Cerebellar nuclear complex (tissue), 1 donor: Measurements from ENCODE around the gene MAN2B2.

Experiments used
- DNase-seq, 2 experiments: peaks; one replicate each; lab custom pipeline; 2025; lab: John Stamatoyannopoulos, UW

Gene MAN2B2

DNA sequence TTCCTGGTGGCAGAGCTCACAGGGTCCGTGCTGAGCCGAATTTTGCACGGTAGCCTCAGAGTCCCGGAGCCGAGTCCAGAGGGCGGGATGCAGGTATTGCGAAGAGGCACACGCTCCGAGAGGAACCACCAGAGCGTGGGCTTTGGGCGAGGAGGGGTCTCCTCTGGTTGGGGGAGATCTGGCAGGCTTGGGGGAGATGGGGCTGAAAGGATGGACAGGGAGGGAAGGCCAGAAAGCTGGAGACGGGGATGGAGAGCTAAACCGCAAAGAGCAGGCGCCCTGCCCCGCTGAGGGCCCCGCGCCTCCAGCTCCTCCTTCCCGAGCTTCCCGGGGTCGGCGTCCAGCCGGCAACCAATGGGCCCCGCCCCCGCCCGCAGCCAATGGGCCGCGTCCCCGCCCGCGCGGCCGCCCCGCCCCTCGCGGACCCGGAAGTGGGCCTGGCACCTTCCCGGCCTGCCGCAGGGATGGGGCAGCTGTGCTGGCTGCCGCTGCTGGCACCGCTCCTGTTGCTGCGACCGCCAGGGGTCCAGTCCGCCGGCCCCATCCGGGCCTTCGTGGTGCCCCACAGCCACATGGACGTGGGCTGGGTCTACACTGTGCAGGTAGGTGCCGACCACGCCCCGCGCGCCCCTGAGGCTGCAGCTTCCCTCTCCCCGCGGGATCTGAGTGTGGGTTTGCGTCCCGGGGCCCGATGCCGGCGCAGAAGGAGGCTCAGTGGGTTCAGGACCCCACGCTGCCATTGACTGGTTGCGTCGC is at the start of gene MAN2B2:
Gene MAN2B2, plus strand, starts transcription at position 443 of the 756 bp plus-strand sequence. Its CDS starts 22 bp downstream, at position 465.
- DNase-seq: no peak

DNA sequence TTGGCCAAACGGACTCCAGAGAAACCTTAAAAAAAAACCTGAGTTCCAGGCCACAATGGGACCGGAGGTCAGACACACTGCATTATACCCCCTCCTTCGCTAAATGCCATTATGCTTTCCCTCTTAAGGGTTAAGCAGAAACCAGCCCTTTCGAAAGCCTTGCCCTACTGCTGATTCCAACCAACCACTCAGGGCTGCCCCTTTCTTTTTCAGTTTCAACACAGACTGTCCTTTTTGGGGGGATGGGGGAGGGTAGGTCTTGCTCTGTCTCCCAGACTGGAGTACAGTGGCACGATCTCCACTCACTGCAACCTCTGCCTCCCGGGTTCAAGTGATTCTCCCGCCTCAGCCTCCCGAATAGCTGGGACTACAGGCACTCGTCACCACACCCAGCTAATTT is 49.5 kb upstream of the MAN2B2 start:
- DNase-seq: no peak

DNA sequence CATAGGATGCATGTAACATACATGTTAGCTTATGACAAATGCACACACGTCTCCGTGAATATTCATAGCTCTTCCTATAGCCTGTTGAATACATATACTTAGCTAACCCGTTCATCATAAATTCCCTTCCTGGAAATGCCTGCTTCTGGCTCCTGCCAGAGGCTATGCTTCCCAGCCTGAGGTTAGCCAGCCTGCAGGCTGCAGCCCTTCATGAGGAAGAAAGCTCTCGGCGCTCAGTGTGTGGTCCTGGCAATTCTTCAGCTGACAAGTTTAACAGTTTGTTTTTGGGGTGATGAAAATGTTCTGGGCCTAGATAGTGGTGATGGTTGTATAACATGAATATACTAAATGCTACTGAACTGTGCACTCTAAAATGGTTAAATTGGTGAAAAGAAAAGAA is 48.8 kb upstream of the MAN2B2 start:
- no peak for DNase-seq

DNA sequence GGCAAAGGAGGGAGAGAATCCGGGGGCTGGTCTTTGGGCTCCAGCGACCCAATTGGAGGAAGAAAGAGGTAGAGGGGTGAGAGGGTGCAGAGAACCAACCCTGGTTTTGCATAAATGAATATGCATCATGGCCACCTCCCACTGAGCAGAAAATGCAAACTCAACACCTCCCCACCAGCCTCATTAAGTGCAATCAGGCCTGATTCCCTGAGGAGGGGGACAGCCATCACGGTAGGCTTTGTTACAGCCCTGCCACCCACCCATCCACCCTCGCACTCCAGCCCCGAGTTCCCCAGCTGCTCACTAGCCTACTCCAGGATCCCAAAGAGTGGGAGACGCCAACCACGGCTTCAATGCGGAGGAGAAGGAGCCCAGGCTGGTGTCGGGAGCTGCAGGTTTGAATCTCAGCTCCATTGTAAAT is 48.3 kb upstream of the MAN2B2 start:
- DNase-seq: no peak

DNA sequence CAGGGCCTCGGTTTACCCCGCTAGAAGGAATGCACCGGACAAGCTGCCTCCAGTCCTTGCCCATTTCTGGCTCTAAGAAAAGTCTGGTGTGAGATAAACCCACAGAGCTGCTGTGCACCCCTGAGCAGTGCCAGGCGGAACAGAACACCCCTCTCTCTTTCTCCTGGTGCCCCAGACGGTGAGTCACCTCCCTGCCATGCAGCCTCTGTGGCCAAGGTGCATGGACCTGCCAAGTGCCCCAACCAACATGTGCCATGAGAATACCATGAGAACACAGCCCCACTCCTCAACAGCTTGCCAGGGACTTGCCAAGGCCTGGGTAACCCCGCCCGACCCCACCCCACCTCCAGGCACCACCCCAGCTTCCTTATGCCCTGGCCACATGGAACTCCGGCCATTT is 47.7 kb upstream of the MAN2B2 start:
- no peak for DNase-seq

DNA sequence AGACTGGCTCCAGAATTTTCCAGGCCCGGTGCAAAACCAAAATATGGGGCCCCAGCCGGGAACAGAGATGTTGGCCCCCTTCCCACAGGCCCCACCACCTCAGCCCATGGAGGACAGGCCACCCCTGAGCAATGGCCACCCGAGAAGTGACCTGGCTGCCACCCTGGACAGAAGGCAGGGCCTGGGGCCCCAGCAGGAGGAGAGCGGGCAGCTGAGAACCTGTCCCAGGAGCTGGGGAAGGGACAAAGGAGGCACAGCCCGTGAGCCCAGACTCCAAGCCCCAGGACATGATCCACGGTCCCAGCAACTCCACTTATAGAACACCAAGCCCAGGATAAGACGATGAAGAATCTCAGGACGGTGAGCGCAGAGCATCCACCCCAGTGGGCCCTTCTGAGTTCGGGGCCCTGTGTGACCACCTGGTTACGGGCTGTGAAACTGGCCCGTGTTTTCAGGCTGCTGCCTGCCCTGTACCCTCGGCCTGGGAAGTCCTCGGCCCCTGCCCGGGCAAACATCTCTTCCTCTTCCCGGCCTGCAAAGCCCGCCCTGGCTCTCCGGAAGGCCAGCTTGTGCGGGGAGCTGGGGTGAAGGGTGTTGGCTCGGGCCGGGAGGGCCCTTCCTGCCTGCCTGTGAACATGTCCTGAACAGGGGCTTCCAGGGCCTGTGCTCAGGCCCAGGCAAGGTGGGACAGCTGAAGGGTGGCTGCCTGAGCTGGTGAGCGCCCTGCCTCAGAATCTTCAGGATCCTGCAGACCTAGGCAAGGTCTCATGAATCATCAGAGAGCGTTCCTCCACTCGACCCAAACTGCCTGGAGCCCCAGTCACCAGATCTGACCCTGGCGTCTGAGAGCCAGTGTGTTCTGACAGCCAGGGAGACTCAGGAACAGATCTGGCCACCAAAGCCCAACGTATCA is 47.0 kb upstream of the MAN2B2 start:
- no peak for DNase-seq

DNA sequence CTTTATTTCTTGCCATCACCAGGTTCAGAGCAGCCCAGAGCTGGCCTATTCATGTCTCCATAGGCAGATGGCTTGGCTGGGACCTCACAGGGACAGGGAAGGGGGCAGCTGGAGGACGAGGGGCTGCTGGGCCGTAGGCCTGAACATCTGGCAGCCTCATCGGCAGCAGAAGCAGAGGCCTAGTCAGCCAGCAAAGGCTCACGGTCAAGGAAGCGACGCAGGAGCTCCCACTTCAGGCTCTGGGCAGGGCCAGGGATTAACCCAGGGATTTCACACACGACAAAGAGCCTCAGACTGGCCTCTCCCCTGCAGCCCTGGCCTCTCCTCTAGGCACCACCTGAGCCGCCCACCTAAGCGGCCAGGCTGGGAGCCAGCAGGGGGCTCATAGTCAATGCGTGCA is 46.0 kb upstream of the MAN2B2 start:
- no peak for DNase-seq

DNA sequence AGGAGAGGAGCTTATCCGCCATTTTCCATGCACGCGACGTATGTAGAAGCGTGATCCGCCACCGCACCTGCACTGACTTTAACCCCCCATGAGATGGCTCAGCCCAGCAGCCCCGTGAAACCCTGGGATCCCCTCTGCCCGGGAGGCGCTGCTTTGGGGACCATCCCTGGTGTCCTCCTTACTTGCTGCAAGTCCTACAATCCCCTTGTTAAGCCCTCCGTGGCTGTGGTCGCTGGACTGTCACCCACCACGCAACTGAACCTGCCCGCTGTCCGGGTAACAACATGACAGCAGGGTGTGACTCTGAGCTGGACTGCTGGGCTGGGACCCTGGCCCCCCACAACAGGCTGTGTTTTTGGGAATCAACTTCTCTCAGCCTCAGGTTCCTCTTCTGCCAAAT is 44.7 kb upstream of the MAN2B2 start:
- DNase-seq: no peak

DNA sequence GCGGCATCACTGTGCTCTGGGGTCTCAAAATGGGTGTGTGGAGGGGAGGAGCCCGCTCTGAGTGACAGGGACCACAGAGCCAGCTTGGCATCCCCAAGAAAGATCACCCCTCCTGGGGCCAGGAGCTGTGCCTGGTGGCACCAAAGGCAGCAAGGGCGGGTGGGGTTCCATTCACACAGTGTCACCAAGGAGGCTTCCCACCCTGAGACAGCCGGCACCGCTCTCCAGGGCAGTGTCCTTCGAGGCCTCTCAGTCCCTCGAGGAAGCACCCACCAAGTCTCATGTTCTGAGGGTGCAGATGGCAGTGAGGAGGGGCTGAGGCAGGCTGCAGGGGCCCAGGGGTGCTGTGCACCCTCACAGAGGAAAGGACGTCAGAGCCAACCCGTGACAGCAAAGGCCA is 44.0 kb upstream of the MAN2B2 start:
- no peak for DNase-seq

DNA sequence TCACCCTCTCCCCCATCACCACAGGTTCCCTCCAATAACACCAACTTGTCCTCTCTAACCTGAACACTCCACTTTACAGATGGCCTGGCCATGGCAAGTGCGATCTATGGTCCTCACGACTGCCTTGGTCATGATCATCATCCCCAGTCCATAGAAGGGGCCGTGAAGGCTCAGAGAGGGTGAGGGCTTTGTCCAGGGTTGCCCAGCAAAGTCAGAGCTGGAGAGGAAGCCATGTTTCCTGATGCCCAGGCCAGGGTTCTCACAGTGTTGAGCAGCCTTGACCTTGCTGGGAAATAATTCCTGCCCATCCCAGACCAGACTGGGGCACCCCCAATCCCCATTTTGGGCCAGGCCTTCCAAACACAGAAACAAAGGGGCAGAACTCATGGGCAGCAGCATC is 42.9 kb upstream of the MAN2B2 start:
- no peak for DNase-seq

DNA sequence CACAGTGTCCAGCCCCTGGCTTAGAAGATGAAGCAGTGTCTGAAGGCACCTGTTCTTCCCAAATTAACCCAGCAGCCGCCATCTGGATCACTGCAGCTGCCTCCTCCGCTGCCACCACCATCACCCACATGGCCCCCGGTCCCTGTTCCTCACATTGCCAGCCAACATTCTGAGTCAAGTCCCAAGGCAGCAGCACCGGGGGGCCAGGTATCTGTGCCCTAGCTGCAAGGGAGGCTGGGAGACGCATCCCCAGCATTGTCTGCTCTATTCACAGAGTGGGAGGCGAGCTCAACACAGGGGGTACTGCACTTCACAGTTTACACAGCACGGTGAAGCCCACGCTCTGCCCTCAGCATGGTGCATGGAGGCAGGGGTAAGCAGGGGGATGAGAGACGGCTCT is 42.3 kb upstream of the MAN2B2 start:
- DNase-seq: no peak

DNA sequence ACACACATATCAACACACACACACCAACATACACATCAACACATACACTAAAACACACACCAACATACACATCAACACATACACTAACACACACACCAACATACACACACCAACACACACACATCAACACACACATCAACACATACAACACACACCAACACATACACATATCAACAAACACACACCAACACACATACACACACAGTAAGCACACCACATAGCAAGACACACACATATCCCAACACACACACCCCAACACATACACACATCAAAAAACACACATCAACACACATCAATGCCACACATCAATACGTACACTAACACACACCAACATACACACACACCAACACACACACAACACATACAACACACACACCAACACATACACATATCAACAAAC is 40.9 kb upstream of the MAN2B2 start:
- no peak for DNase-seq

DNA sequence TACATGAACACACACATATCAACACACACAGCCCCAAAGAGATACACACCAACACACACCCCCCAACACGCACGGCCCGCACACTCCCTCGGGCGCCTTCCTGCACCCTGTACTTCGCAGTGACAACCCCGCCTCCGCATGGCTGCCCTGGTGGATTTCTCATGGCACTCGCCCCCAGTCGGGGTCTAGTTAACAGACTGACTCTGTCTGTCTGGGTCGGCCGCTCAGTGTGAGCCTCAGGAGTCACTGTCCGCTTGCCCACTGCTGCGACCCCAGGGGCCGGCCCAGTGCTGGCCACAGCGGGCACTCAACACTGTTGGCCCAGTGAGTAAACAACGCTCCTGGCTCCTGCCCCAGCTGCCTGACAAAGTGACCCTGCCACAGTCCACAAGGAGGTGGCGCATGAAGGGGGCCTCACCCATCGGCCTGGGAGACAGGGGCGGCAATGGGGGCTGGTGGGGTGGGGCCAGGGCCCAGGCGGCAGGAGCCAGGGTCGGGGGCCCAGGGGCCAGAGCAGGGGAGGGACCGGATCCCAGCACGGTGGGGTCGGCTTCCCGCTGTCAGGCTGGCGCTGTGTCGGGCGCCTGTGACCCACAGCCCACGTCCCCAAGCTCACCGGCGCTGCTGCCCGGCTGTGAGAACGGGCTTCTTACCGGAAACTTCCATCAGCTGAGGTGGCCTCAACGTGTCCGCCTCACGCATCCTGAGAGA is 40.2 kb upstream of the MAN2B2 start:
- no peak for DNase-seq

DNA sequence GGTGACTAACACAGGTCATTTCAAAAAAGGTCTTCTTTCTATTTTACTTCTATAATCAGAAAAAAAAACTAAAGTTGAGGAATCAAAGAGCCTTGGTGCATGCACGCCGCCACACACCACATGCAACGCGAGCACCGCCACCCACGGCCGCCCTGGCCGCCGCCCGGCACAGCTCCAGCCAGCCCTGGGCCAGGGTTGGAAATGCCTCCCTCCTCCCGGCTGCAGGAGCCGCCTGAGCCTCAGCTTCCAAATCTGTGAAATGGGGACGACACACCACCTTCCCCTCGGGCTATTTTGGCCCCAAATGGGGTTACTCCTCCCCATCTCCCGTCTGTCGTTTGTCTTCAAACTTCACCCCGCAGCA is 39.7 kb upstream of the MAN2B2 start:
- no peak for DNase-seq

DNA sequence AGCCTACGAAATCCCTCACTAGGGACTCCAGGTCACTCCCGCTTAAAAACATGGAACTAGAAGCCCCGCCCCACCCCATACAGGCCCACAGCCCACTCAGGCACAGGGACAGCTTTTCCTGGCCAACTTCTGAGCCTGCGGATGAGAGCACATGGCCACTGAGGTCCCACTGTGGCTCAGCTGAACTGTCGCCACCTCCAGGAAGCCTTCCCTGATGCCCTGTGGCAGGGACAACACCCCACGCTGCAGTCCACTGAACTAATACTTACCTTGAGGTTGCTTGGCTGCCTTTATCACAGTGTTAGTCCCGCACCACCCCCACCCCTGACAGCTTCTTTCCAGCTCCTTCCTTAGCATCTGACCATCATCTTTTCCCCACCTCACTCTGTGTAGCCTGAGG is 39.3 kb upstream of the MAN2B2 start:
- DNase-seq: no peak

DNA sequence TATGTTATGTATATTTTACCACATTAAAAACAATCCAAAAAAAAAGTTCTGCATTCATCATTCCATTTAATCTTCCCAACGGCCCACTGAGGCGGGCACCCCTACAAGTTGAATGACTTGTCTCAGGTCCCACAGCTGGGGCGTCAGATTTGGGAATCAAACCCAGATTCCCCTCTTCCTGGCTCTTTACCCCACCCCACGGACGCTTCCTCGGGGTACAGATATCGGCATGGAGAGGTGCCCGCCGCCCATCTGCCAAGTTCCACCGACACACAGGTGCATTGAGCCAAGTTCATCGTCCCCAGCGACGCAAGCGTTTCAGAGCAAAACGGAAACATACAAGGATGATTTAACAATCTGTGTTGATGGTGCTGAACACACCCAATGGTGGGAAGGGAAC is 36.9 kb upstream of the MAN2B2 start:
- DNase-seq: no peak

DNA sequence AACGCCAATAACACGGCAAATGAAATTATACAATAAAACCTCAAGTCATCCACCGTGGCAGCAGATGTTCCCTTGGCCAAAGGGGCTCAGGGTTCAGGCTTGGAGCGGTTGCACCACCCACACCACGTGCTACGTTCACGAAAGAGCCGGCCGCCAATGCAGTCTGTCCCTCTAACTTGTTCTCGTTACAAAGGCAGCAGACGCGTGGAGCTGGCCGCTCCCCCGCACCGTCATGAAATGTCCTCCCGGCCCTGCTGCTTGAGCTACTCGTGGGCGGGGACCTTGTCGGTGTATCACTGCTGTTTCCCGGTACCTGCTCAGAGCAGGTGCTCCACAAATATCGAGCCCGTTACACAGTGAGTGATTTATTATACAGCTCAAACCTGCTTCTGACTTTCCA is 36.4 kb upstream of the MAN2B2 start:
- no peak for DNase-seq

DNA sequence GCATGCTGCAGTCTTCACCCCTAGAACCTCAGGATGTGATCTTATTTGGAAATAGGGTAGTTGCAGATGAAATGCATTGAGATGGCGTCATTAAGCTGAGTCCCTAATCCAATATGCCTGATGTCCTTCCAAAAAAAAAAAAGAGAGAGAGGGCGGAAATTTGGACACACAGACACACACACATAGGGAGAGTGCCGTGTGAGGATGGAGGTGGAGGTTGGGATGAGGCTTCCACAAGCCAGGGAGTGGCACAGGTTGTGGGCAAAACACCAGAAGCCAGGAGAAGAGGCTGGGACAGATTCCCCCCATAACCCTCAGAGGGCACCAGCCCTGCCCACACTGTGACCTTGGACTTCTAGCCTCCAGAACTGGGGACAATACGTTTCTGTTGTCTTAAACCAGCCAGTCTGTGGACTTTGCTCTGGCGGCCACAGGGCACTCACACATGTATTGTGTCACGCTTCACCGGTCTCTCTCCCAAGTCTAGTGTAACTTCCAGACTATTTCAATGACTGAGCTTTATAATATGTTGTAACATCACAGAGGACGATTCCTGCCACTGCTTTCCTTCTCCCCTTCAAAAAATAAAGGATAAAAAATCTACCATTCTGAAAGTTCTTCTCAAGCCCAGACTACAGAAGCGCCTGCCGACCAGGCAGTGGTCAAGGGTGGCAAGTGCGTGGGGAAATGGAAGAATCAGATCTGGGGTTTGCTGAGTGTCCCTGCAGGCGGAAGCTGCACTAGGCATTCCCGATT is 35.8 kb upstream of the MAN2B2 start:
- DNase-seq: no peak

DNA sequence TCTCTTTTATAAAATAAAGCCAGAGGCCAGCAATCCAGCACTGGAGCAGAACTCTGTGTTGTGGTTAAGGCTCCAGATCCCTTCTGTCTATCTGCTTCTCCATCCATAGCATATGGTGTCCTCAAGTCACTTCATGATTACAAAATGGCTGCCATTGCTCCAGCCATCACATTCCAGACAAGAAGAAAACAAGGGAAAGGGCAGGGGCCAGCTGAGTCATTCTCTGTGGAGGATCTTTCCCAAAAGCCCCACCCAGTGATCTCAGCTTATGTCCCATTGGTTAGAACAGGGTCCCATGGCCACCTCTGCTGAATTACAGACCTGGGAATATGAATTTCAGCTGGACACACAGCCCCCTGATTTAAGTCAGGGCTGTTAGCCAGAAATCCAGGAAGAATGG is 34.1 kb upstream of the MAN2B2 start:
- DNase-seq: no peak

DNA sequence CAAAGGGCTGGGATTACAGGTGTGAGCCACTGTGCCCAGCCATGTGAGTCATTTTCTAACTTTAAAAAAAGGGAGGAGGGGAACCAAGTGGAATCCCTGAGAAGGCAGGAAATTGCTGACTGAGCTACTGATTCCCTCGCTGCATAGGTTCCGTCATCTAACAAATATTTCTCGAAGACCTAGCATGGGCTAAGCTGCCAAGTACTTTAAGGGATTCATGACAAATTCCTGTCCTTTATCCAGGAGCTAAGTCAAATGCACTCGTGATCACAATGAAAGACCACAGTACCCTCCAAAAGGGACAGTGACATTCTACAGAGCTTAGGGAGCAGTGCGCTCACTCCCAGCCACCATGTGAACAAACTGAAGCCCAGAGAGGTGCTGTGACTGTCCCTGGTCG is 33.2 kb upstream of the MAN2B2 start:
- DNase-seq: no peak

DNA sequence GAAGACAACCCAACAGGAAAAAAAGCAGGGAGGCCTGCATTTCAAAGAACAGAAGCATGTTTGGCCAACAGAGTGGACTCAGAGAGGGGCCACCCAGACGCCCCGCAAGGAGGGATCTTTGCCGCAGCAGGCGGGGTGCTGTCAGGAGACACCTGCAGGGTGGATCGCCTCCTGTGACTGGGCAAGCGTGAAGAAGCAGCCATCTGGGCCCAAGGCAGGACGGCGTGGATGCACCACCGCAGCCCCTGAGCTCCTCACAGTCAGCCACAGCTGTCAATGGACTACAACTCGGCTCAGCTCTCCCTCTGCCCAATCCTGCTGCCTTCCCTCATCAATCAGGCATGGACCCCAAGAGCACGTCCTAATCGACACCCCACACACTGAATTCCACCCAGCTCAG is 32.0 kb upstream of the MAN2B2 start:
- DNase-seq: no peak

DNA sequence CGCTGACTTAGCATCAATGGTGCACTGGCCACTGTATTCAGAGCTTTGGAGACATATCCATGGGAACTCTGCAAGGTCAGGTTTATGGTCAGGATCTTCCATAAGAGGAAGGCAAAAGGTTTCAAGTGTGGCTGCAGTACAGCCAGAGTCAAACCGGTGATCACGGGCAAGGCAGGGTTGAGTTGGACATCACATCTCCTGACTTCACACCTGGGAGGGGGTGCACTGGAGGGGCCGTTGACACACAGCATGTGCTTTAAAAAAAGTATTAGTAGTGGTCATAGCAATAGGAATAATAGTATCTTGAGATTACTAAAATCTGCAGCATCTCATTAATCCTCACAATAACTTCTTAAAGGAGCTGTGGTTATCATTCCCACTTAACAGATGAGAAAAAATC is 28.9 kb upstream of the MAN2B2 start:
- DNase-seq: no peak
